ENCODE results near the gene PTOV1. TPM values are rescaled to one million over a fixed set of nuclear protein-coding genes. Genes with fewer than 3 reads are reported as not detected.

The PTOV1 gene
- total RNA-seq, 4 donors from 2014 or later: 77.6 to 88.2 (median 87.0) TPM

GRCh38 chr19:49887037-49887664 is 36.2 kb downstream of the PTOV1 start:
- H3K4me1 ChIP-seq: peaks cover 2 to 12% of the 10 kb centered on the region in 2 donors
- DNase-seq: no peak
- peaks cover 11 to 43% of the 10 kb centered on the region in 2 donors for H3K36me3 ChIP-seq
- TF ChIP-seq CTCF (IDR thresholded peaks at IDR 0.05 in 4 of 5, conservative IDR thresholded peaks at IDR 0.05 in 1 of 5) (no peak), POLR2A (IDR thresholded peaks at IDR 0.05) (no peak)
- no peaks in the 10 kb centered on the region for H3K9me3 ChIP-seq
- no peak overlapping the region for H3K27ac ChIP-seq
- intact Hi-C loops (cut with DNase I; ENCODE audit: low total_unique reads): no loop called here
- in situ Hi-C loops (cut with MboI; ENCODE audit: low sequenced_read_pairs in 4 of 4): no loop called here
- no peak for ATAC-seq
- H3K4me3 ChIP-seq: no peak overlapping the region
- H3K27me3 ChIP-seq: peaks cover 0 to 9% (median 7%) of the 10 kb centered on the region in 3 donors

- H3K4me3 ChIP-seq: no peak overlapping the region
- intact Hi-C loops (cut with DNase I; ENCODE audit: low total_unique reads): no loop called here
- in situ Hi-C loops (cut with MboI; ENCODE audit: low sequenced_read_pairs in 4 of 4): no loop called here
- peaks cover 6 to 9% (median 7%) of the 10 kb centered on the region in 3 donors for H3K27me3 ChIP-seq
- H3K27ac ChIP-seq: no peak overlapping the region
- H3K36me3 ChIP-seq: peaks cover 11 to 36% of the 10 kb centered on the region in 2 donors
- peaks cover 2 to 12% of the 10 kb centered on the region in 2 donors for H3K4me1 ChIP-seq
- no peak for TF ChIP-seq CTCF (IDR thresholded peaks at IDR 0.05 in 4 of 5, conservative IDR thresholded peaks at IDR 0.05 in 1 of 5)
- TF ChIP-seq POLR2A (IDR thresholded peaks at IDR 0.05): no peak
- DNase-seq: no peak
- no peaks in the 10 kb centered on the region for H3K9me3 ChIP-seq
- ATAC-seq: no peak
Measured at GRCh38 chr19:49887665-49888509, 36.9 kb downstream of the PTOV1 start.

GRCh38 chr19:49888510-49888824 is 37.5 kb downstream of the PTOV1 start:
- no peak for TF ChIP-seq POLR2A (IDR thresholded peaks at IDR 0.05)
- no peak for TF ChIP-seq CTCF (IDR thresholded peaks at IDR 0.05 in 4 of 5, conservative IDR thresholded peaks at IDR 0.05 in 1 of 5)
- no peak overlapping the region for H3K4me3 ChIP-seq
- intact Hi-C loops (cut with DNase I; ENCODE audit: low total_unique reads) (no loop called here), in situ Hi-C loops (cut with MboI; ENCODE audit: low sequenced_read_pairs in 4 of 4) (no loop called here)
- peaks cover 6 to 9% (median 7%) of the 10 kb centered on the region in 3 donors for H3K27me3 ChIP-seq
- H3K4me1 ChIP-seq: peaks cover 2 to 12% of the 10 kb centered on the region in 2 donors
- no peak for ATAC-seq
- DNase-seq: no peak
- H3K36me3 ChIP-seq: peaks cover 7 to 30% of the 10 kb centered on the region in 2 donors
- no peaks in the 10 kb centered on the region for H3K9me3 ChIP-seq
- H3K27ac ChIP-seq: no peak overlapping the region

GRCh38 chr19:49889038-49889686 is 38.2 kb downstream of the PTOV1 start:
- no peak for ATAC-seq
- in situ Hi-C loops (cut with MboI; ENCODE audit: low sequenced_read_pairs in 4 of 4) (no loop called here), intact Hi-C loops (cut with DNase I; ENCODE audit: low total_unique reads) (no loop called here)
- peaks cover 6 to 9% (median 7%) of the 10 kb centered on the region in 3 donors for H3K27me3 ChIP-seq
- TF ChIP-seq CTCF (IDR thresholded peaks at IDR 0.05 in 4 of 5, conservative IDR thresholded peaks at IDR 0.05 in 1 of 5) (no peak), POLR2A (IDR thresholded peaks at IDR 0.05) (no peak)
- H3K27ac ChIP-seq: no peak overlapping the region
- no peaks in the 10 kb centered on the region for H3K9me3 ChIP-seq
- peaks cover 2 to 12% of the 10 kb centered on the region in 2 donors for H3K4me1 ChIP-seq
- H3K4me3 ChIP-seq: no peak overlapping the region
- no peak for DNase-seq
- H3K36me3 ChIP-seq: peaks cover 0 to 23% of the 10 kb centered on the region in 2 donors
